ENCODE results near the gene PAGR1.

Gene PAGR1

DNA sequence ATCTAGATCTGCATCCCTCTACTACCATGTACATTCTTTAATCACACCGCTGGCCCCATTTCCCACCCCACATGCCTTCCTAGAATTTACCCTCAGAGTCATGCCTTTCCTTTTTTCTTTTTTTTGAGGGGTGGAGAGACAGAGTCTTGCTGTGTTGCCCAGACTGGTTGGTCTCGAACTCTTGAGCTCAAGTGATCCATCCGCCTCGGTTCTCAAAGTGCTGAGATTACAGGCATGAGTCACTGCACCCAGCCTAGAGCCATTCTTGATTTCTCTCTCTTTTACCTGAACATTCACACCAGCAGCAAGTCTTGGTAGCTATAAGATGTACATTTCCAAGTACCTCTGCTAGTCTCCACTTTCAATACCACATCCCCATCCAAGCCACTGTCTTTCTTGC, 2.1 kb downstream of the PAGR1 start:
- TF ChIP-seq, protein P1, sequence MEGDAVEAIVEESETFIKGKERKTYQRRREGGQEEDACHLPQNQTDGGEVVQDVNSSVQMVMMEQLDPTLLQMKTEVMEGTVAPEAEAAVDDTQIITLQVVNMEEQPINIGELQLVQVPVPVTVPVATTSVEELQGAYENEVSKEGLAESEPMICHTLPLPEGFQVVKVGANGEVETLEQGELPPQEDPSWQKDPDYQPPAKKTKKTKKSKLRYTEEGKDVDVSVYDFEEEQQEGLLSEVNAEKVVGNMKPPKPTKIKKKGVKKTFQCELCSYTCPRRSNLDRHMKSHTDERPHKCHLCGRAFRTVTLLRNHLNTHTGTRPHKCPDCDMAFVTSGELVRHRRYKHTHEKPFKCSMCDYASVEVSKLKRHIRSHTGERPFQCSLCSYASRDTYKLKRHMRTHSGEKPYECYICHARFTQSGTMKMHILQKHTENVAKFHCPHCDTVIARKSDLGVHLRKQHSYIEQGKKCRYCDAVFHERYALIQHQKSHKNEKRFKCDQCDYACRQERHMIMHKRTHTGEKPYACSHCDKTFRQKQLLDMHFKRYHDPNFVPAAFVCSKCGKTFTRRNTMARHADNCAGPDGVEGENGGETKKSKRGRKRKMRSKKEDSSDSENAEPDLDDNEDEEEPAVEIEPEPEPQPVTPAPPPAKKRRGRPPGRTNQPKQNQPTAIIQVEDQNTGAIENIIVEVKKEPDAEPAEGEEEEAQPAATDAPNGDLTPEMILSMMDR (IDR thresholded peaks at IDR 0.05; ENCODE audit: low read depth, low read length), result no peak
- H3K4me3 ChIP-seq (ENCODE audit: low read depth, low read length), result no peak overlapping the region

DNA sequence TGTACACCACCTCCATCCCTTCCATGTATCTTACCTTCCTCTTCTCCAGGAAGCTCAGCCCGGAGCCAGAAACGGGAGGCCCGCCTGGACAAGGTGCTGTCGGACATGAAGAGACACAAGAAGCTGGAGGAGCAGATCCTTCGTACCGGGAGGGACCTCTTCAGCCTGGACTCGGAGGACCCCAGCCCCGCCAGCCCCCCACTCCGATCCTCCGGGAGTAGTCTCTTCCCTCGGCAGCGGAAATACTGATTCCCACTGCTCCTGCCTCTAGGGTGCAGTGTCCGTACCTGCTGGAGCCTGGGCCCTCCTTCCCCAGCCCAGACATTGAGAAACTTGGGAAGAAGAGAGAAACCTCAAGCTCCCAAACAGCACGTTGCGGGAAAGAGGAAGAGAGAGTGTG, 3.6 kb downstream of the PAGR1 start:
- H3K4me3 ChIP-seq (ENCODE audit: low read depth, low read length), result peak overlapping the region; percentile 98
- TF ChIP-seq, protein P1 (IDR thresholded peaks at IDR 0.05; ENCODE audit: low read depth, low read length), result no peak

DNA sequence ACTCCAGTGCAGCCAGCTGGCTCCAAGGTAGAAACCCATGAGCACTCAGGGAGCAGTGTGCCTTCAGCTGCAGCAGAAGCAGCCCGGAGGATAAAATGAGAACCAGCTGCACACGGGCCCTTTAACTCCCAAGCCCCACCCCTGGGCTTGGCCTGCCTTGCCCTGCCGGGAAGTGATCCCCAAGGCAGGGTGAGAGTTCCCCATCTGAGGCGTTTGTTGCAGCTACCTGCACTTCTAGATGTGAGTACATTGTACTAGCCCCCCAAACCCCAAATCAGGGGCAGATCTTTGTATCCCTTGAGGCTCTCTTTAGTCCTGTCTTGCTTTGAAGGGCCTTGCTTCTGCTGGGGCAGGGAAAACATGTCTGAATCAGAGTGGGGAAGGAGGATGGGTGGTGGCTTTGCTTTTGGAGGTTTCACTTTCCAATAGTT, 4.3 kb downstream of the PAGR1 start, which contains the start of gene MVP:
Gene MVP (plus strand): TSS at position 192 of the 431 bp plus-strand sequence. CDS start 10,088 bp downstream, outside the sequence.
- TF ChIP-seq, protein P1 (IDR thresholded peaks at IDR 0.05; ENCODE audit: low read depth, low read length), result no peak
- peak within 1 kb of the TSS; percentile 98 for H3K4me3 ChIP-seq (ENCODE audit: low read depth, low read length)

- TF ChIP-seq, protein P1 (IDR thresholded peaks at IDR 0.05; ENCODE audit: low read depth, low read length), result no peak
- H3K4me3 ChIP-seq (ENCODE audit: low read depth, low read length), result peak overlapping the region; percentile 98
Observed at GRCh38 chr16:29820730-29821642, 5.0 kb downstream of the PAGR1 start.

- peak overlapping the region; percentile 98 for H3K4me3 ChIP-seq (ENCODE audit: low read depth, low read length)
- TF ChIP-seq, protein P1 (IDR thresholded peaks at IDR 0.05; ENCODE audit: low read depth, low read length), result no peak
Observed at GRCh38 chr16:29821643-29822115, 5.7 kb downstream of the PAGR1 start.

DNA sequence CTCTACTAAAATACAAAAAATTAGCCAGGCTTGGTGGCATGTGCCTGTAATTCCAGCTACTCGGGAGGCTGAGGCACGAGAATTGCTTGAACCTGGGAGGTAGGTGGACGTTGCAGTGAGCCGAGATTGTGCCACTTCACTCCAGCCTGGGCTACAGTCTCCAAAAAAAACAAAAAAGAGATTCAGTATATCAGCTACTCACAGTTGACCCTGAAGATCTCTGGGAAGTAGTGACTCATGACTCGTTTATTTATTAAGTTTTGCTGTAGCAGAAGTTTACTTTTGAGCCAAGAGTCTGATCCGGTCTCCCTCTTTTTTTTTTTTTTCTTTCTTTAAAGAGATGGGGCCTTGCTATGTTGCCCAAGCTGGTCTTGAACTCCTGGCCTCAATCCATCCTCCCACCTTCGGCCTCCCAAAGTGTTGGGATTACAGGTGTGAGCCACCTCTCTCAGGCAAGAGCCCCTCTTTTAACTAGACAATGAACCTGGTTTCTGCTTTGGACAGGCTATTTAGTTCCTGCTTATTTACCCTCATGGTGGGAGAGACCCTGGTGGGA, 8.7 kb downstream of the PAGR1 start:
- TF ChIP-seq, protein P1 (IDR thresholded peaks at IDR 0.05; ENCODE audit: low read depth, low read length), result no peak
- peak overlapping the region; percentile 42 for H3K4me3 ChIP-seq (ENCODE audit: low read depth, low read length)

Measured in WI38 (cell line).